NCI-H2196 (cell line): ENCODE measurements around the gene MXD1.
"Not testable (repeated sequence)": the region's sequence is repeated elsewhere in the genome, so short reads cannot be mapped to it uniquely, and the experiment has no call there.

Source experiments
- DNase-seq: peaks from one replicate; lab custom pipeline; 2025; ENCODE audit not compliant: unreplicated experiment; lab: John Stamatoyannopoulos, UW

MXD1 gene

GRCh38 chr2:69950671-69951070 is 35.8 kb downstream of the MXD1 start:
- not testable (repeated sequence) for DNase-seq

DNA sequence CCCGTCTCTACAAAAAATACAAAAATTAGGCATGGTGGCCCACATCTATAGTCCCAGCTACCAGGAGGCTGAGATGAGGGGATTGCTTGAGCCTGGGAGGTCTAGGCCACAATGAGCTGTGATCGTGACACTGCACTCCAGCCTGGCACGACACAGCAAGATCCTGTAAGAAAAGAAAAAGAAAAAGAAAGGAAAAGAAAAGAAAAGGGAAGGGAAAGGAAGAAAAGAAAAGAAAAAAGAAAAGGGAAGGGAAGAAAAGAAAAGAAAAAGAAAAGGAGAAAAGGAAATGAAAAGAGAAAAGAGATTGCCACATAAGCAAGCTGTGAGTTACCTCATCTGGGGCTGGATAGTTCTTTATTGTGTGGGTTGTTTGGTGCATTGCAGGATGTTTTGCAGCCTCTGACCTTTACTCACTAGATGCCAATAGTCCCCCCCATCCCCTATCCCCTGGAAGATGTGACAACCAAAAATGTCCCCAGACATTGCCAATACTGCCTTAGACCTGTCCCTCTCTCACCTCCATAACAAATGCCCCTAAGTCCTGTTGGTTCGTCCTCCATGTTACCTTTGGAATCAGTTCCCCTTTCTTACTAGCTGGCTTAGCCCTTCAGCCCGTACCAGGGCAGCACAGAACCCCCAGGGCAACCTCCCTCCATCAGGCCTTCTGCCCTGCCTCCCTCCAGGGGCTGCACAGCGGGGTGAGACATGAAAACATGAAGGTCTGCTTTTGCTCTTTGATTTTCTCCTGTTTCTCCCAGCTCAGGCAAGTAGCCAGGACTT is 37.6 kb downstream of the MXD1 start:
- DNase-seq = no peak

DNA sequence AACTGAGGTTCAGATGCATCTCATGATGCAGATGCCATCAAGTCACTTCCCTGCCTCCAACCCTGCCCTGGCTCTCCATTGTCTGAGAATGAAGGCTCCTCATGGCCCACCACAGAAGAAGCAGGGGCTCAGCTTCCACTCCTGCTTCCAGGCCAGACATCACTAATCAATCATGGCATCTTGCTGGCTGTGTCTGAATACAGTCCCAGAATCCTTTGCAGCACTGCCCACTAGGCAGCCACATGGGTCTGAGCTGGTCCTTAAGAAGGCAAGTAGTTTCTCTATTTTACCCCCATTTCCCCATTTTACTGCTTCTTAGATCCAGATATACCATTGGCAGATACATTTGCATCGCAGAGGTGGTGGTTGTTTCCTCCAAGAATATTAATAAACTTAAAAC is 39.2 kb downstream of the MXD1 start:
- DNase-seq = no peak

DNA sequence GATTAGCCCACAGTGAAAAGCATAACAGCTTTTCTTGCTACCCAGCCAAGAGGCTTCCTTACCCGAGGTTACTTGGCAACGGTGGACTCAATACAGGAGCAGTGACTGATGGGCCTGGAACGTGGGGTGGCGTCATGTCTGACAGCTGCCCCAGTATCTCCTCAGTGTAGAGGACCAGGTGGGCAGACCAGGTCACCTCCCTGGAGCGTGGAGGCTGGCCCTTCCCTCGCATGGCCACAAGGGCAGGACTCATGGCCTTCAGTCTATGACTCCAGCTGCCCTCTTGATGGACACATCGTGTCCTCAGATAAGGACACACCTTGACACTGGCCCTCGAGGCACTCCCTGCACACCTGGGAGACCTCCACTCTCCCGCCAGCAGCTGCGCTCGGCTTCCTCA is 40.1 kb downstream of the MXD1 start:
- no peak for DNase-seq

DNA sequence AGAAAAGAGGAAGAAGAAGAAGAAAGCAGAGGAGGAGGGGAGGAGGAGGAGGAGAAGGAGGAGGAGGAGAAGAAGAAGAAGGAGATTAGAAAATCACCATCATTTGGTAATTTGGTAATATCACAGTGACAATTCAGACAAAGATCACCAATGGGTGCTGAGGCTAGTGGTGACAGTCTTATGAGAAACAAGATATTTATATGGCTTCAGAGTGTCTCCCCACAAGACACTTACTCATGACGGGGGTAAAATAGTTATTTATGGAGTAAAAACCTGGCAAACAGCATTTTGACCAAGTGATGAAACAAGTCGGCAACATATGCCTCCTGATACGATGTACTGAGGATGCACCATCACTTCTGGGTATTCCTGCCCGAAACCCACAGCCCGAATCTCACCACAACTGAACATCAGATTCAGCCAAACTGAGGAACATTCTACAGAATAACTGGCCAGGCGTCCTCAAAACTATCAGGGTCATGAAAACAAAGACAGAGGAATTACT is 41.6 kb downstream of the MXD1 start:
- DNase-seq = no peak

- peak; percentile 5 for DNase-seq
Observed at GRCh38 chr2:69957965-69958364, 43.1 kb downstream of the MXD1 start.

GRCh38 chr2:69958480-69958879 is 43.6 kb downstream of the MXD1 start:
- no peak for DNase-seq

- no peak for DNase-seq
Observed at GRCh38 chr2:69959425-69959824, 44.5 kb downstream of the MXD1 start.

DNA sequence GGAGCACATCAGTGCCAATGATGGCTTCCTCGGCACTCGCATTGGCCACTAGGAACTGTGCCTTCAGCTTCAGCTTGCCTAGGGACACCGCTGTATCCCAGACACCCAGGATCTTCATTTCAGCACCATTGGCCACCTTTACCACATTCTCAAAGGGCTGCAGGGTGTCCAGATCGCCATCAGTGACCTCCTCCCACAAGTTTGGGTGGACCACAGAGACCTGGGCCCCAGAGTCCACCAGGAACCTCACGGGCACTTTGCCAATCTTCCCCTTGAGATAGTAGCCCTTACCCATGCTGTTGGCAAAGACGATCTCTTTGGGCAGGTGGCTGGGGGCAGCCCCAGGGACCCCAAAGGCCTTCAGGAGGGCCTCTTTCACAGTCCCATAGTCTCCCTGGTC is 45.9 kb downstream of the MXD1 start:
- no peak for DNase-seq

- DNase-seq = no peak
Observed at GRCh38 chr2:69961496-69961895, 46.6 kb downstream of the MXD1 start, which contains the start of gene ASPRV1. Gene ASPRV1 (minus strand): TSS chr2:69961631. CDS start chr2:69961436, 195 bp downstream.

GRCh38 chr2:69962986-69963730 is 48.2 kb downstream of the MXD1 start:
- no peak for DNase-seq

DNA sequence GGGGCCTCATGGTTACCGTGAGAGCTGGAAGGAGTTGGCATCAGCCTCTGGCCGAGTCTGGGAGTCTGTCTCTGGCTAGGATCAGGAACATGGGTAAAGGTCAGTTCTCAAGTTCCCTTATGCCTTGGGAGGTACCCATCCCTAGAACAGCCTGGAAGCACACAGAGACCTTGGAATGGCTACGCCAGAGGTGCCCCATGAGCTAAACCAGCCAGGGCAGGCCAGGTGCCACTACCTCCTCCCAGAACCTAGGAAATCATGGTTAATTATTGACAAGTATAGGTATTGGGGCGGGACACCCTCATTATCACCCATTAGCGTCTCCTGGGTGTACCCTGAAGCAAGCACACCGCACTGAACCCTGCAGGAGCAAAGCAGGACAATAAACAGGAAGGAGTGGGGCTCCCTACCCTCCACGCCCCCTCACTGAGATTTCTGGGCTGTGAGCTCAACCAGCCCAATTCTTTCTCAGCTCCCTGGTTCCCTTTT is 49.5 kb downstream of the MXD1 start:
- no peak for DNase-seq

GRCh38 chr2:69965756-69966445 is 51.0 kb downstream of the MXD1 start:
- no peak for DNase-seq

DNA sequence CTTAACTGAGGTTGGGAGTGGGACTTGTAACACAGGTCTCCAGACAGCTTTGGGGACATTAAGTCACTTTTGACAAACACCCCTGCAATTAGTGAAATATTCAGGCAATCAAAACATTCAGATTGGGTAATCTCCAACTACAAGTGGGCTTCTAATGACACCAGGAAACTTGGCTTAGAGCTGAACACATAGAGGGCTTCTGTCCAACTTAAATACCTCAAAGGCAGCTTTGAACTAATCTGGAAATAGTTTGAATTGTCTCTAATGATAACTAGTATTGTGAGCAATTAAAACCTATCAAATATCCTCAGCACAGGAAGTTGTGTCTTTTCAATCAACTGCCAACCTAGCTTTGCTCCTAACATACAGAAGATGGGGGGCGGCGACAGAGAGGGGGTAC is 51.6 kb downstream of the MXD1 start:
- DNase-seq = no peak

DNA sequence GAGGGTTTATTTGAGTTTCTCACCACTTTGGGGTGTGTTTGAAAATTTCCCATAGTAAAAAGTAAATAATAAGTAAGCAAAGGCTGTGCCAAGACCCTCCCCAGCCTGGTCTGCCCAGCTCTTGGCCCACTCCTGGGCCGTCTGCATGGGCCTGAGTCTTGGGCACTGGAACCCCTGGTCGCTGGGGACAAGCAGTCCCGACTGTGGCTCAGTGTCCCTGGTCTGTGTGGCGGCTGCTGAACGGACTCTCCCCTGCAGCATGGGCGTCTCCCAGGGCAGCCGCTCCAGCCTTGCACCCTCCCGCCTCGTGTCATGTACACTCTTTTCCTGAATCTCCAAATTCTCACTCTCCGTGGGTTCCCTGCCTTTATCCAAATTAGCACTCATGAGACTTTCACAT is 53.7 kb downstream of the MXD1 start:
- no peak for DNase-seq

GRCh38 chr2:69969126-69969983 is 54.4 kb downstream of the MXD1 start:
- no peak for DNase-seq

GRCh38 chr2:69969991-69970390 is 55.1 kb downstream of the MXD1 start:
- DNase-seq = no peak

DNA sequence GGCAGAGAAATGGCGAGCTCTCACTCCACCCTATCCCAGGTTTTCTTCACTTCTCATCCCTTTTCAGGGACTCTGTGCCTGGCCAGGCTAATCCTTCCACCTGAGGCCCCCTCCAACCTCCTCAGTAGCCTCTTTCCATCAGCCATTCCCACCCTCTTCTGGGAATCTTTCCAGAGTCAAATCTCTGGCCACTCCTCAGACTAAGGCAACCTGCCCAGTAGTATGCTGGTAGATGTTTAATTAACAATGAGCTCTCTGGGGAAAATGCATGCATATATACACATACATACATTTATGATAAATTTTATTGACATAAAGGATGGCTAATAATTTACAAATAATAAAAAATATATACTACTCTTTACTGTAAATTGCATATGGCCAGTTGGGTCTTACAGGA is 57.9 kb downstream of the MXD1 start:
- no peak for DNase-seq

DNA sequence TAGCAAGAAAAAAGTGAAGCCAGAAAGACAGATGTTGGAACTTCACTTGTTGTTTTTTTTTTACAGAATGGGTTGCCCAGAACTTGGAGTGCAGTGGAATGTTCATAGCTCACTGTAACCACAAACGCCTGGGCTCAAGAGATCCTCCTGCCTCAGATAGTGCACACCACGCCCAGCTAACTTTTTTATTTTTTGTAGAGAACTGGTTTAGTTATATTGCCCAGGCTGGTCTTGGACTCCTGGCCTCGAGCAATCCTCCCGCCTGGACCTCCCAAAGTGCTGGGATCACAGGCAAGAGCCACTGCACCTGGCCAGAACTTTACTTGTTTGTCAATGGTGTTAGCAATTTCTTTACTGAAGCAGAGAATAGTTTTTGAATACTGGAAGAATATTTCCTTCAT is 58.4 kb downstream of the MXD1 start:
- DNase-seq = no peak

- no peak for DNase-seq
Observed at GRCh38 chr2:69975136-69975852, 60.4 kb downstream of the MXD1 start.
